ENCODE measurements around the gene SLC13A2. TPM values are rescaled to one million over a fixed set of nuclear protein-coding genes. Genes with fewer than 3 reads are reported as not detected.

The SLC13A2 gene
- total and polyA plus RNA-seq, 2 experiments from 2014 or later = not detected

- Histone ChIP-seq H3K4me2 (no peak overlapping the region), H4K20me1 (replicated peaks; ENCODE audit: insufficient read depth) (no peaks in the 10 kb centered on the region), H3K27me3 (ENCODE audit: insufficient read depth) (no peaks in the 10 kb centered on the region), H3K4me3 (no peak overlapping the region), H3K4me1 (ENCODE audit: insufficient read depth) (no peaks in the 10 kb centered on the region), H3K27ac (ENCODE audit: low read depth) (no peak overlapping the region), H3K36me3 (ENCODE audit: insufficient read depth) (no peaks in the 10 kb centered on the region), H3F3A (replicated peaks; ENCODE audit: low read depth) (no peaks in the 10 kb centered on the region), H3K9me2 (ENCODE audit: insufficient read depth) (no peaks in the 10 kb centered on the region), H2AFZ (no peak overlapping the region), H3K79me2 (replicated peaks; ENCODE audit: insufficient read depth) (no peaks in the 10 kb centered on the region)
- DNase-seq (ENCODE audit: low spot score) (no peak), ATAC-seq (no peak)
- H3K4me3 Mint-ChIP-seq = no peak overlapping the region
- H3K4me1 Mint-ChIP-seq = no peaks in the 10 kb centered on the region
- H3K27ac Mint-ChIP-seq = no peak overlapping the region
- H3K9me3 Mint-ChIP-seq = no peaks in the 10 kb centered on the region
- TF ChIP-seq STAT1 (IDR thresholded peaks at IDR 0.05; ENCODE audit: unreplicated experiment) (no peak), POLR2AphosphoS5 (IDR thresholded peaks at IDR 0.05; ENCODE audit: low read depth) (no peak), ZNF331 (CRISPR knock-in tag; IDR thresholded peaks at IDR 0.05; ENCODE audit: low read depth) (no peak), CREB1 (CRISPR knock-in tag; IDR thresholded peaks at IDR 0.05; ENCODE audit: low read depth) (no peak), NANOG (IDR thresholded peaks at IDR 0.05; ENCODE audit: borderline replicate concordance) (no peak), EZH2phosphoT487 (IDR thresholded peaks at IDR 0.05; ENCODE audit: unreplicated experiment) (no peak), ZNF114 (CRISPR knock-in tag; IDR thresholded peaks at IDR 0.05) (no peak), EZH2 (IDR thresholded peaks at IDR 0.05; ENCODE audit: low read depth, unreplicated experiment) (no peak), JUNB (IDR thresholded peaks at IDR 0.05; ENCODE audit: unreplicated experiment) (no peak), REST (IDR thresholded peaks at IDR 0.05; ENCODE audit: unreplicated experiment) (no peak), CTCF (conservative IDR thresholded peaks at IDR 0.05; ENCODE audit: low read depth in 2 of 2) (no peak)
- TF ChIP-seq, protein P1, sequence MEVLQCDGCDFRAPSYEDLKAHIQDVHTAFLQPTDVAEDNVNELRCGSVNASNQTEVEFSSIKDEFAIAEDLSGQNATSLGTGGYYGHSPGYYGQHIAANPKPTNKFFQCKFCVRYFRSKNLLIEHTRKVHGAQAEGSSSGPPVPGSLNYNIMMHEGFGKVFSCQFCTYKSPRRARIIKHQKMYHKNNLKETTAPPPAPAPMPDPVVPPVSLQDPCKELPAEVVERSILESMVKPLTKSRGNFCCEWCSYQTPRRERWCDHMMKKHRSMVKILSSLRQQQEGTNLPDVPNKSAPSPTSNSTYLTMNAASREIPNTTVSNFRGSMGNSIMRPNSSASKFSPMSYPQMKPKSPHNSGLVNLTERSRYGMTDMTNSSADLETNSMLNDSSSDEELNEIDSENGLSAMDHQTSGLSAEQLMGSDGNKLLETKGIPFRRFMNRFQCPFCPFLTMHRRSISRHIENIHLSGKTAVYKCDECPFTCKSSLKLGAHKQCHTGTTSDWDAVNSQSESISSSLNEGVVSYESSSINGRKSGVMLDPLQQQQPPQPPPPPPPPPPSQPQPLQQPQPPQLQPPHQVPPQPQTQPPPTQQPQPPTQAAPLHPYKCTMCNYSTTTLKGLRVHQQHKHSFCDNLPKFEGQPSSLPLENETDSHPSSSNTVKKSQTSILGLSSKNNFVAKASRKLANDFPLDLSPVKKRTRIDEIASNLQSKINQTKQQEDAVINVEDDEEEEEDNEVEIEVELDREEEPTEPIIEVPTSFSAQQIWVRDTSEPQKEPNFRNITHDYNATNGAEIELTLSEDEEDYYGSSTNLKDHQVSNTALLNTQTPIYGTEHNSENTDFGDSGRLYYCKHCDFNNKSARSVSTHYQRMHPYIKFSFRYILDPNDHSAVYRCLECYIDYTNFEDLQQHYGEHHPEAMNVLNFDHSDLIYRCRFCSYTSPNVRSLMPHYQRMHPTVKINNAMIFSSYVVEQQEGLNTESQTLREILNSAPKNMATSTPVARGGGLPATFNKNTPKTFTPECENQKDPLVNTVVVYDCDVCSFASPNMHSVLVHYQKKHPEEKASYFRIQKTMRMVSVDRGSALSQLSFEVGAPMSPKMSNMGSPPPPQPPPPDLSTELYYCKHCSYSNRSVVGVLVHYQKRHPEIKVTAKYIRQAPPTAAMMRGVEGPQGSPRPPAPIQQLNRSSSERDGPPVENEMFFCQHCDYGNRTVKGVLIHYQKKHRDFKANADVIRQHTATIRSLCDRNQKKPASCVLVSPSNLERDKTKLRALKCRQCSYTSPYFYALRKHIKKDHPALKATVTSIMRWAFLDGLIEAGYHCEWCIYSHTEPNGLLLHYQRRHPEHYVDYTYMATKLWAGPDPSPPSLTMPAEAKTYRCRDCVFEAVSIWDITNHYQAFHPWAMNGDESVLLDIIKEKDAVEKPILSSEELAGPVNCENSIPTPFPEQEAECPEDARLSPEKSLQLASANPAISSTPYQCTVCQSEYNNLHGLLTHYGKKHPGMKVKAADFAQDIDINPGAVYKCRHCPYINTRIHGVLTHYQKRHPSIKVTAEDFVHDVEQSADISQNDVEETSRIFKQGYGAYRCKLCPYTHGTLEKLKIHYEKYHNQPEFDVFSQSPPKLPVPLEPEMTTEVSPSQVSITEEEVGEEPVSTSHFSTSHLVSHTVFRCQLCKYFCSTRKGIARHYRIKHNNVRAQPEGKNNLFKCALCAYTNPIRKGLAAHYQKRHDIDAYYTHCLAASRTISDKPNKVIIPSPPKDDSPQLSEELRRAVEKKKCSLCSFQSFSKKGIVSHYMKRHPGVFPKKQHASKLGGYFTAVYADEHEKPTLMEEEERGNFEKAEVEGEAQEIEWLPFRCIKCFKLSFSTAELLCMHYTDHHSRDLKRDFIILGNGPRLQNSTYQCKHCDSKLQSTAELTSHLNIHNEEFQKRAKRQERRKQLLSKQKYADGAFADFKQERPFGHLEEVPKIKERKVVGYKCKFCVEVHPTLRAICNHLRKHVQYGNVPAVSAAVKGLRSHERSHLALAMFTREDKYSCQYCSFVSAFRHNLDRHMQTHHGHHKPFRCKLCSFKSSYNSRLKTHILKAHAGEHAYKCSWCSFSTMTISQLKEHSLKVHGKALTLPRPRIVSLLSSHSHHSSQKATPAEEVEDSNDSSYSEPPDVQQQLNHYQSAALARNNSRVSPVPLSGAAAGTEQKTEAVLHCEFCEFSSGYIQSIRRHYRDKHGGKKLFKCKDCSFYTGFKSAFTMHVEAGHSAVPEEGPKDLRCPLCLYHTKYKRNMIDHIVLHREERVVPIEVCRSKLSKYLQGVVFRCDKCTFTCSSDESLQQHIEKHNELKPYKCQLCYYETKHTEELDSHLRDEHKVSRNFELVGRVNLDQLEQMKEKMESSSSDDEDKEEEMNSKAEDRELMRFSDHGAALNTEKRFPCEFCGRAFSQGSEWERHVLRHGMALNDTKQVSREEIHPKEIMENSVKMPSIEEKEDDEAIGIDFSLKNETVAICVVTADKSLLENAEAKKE (CRISPR knock-in tag; IDR thresholded peaks at IDR 0.05) = no peak
- TF ChIP-seq, protein P2, sequence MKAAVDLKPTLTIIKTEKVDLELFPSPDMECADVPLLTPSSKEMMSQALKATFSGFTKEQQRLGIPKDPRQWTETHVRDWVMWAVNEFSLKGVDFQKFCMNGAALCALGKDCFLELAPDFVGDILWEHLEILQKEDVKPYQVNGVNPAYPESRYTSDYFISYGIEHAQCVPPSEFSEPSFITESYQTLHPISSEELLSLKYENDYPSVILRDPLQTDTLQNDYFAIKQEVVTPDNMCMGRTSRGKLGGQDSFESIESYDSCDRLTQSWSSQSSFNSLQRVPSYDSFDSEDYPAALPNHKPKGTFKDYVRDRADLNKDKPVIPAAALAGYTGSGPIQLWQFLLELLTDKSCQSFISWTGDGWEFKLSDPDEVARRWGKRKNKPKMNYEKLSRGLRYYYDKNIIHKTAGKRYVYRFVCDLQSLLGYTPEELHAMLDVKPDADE (IDR thresholded peaks at IDR 0.05) = no peak
- H3K27me3 Mint-ChIP-seq (ENCODE audit: insufficient read depth, low read depth, poor library complexity) = peaks cover 5% of the 10 kb centered on the region
- no peaks in the 10 kb centered on the region for H3K36me3 Mint-ChIP-seq (ENCODE audit: low read depth)
Measured at GRCh38 chr17:28491286-28491685, 17.8 kb downstream of the SLC13A2 start.

All from GM23338 (cell line).